Measurements from ENCODE around the gene LRRC4B.
A peak's percentile ranks its signal among the peaks of the same experiment; 100 is the strongest.
"Not testable (repeated sequence)": the region's sequence is repeated elsewhere in the genome, so short reads cannot be mapped to it uniquely, and the experiment has no call there.

Gene LRRC4B

DNA sequence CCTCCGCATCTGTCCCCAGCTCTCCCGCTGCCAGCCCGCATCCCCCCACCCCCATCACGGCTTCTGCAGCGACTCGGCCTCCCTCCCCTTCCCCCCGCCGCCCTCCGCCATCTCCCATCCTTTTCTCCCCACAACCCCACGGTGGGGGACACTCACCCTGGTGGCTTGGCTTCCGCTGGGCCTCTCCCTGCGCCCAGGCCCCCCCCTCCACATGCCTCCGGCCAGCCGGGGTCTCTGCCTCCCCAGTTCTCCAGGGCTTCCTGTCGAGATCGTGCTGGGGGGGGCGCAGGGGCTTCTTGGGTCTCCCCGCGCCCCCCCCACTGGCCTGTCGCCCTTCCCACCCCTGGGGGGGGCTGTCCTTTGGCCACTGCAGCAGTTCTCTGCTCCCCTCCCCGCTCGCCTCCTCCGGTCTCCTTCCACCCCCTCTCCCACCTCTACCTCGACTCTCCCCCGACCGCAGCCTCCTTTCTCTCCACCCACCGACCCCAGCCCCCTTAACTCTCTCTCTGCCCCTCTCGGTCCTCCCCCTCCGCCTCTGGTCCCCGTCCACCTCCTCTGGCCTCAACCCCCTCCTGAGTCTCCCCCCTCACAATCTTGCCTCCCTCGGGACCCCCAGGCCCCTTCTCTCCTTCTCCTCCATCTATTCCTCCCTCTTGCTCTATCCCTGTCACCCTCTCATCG lies 17.1 kb downstream of the LRRC4B start:
- DNase-seq = no peak

DNA sequence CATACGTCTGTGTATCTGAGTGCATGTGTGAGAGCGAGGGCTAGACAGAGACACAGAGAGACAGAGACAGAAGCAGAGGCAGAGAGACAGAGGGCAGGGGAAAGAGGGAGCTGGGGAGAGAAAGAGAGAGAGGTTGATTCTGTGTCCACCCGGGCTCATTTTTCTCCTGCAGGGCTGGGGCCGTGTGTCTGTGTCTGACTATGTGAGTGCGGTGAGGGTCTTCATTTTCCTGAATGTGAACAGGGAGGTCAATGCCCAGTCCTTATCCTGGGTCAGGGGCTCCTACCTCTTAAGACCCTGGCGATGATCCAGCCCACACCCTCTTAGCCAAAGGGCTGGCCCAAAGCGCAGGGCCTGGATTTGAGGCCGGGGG lies 17.7 kb downstream of the LRRC4B start:
- no peak for DNase-seq

GRCh38 chr19:50549927-50550593 lies 18.2 kb downstream of the LRRC4B start:
- DNase-seq = no peak

- no peak for DNase-seq
Observed at GRCh38 chr19:50549059-50549926, 18.9 kb downstream of the LRRC4B start.

GRCh38 chr19:50548191-50549058 lies 19.8 kb downstream of the LRRC4B start:
- no peak for DNase-seq

GRCh38 chr19:50547385-50548190 lies 20.6 kb downstream of the LRRC4B start:
- no peak for DNase-seq

GRCh38 chr19:50546527-50547221 lies 21.6 kb downstream of the LRRC4B start:
- no peak for DNase-seq

DNA sequence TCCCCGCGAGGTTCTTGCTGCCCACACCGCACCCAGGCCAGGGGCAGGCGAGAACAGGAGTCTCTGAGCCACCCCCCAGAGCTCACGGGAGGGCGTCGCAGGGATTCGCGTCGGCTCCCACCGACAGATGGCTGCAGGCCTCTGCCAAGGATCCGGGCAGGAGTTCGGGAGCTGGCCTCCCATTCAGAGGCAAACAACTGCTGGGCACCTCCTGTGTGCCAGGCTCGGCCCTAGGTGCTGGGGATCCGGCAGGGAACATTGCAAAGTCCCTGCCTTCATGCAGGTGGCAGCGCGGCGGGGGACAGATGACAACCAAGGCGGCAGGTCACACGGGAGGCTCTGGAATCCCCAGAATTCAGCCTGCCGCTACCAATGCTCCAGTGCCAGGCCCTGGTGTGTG lies 25.3 kb downstream of the LRRC4B start:
- DNase-seq = no peak

GRCh38 chr19:50537769-50538230 lies 30.4 kb downstream of the LRRC4B start:
- peak; percentile 35 to 70 for DNase-seq

DNA sequence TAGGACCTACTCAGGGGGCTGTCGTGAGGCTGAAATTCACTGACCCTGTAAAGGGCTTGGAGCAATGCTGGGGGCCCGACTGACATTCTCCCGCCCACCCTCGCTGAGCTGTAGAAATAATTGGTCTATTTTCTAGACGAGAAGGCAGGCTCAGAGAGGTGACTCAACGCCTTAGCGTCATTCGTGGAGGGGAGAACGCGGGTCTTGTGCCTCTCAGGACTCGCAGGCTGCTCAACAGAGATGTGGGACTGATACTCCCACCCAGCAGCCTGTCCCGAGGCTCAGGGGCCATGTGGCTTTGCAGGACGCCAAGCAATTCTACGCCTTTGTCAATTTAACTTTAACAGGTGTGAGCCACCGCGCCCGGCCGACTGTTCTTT lies 30.9 kb downstream of the LRRC4B start:
- DNase-seq = no peak

GRCh38 chr19:50536662-50537305 lies 31.5 kb downstream of the LRRC4B start:
- no peak for DNase-seq

DNA sequence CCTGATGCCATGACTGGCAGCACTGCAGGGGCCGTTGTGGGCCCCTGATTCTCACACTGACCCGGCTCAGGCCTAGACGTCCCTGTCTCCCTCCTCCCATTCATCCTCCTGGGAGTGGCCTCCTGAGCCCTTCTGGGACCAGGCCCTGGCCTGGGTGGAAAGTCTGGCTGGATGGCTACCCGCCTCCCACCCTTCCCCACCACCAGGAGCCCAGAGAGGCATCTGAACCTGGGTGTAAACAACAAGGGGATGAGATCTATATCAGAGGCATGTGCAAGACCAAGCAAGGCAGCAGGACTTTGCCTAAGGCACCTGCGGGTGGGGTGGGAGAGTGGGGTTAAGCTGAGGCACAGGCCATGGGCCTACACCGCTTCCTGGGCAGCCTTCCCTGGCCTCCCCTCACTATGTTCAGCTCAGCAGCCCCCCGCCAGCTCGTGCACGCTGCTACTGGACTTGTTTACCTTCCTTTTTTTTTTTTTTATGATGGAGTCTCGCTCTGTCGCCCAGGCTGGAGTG lies 32.5 kb downstream of the LRRC4B start:
- DNase-seq = no peak

- no peak for DNase-seq
Observed at GRCh38 chr19:50534478-50534877, 33.8 kb downstream of the LRRC4B start.

- DNase-seq = no peak
Observed at GRCh38 chr19:50532952-50533351, 35.3 kb downstream of the LRRC4B start.

DNA sequence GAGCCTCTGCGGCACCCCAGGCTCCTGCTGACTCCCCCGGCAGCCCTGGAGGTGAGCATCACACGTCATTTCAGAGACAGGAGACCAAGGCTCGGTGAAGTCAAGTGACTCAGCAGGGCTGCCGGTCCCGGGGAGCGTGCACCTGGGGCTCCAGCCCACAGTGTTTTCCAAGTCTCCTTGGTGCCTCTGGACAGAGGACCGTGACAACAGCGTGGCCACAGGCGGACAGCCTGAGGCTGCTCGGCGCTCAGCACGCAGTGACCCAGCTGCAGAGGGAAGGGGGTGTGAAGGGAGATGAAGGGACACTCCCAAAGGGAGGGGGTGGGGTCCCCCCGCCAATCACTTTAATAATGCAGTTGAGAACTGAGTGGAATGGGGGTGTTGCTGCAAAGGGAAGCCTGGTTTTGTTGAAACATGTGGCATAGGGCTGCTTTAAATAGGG lies 37.0 kb downstream of the LRRC4B start:
- DNase-seq = no peak

DNA sequence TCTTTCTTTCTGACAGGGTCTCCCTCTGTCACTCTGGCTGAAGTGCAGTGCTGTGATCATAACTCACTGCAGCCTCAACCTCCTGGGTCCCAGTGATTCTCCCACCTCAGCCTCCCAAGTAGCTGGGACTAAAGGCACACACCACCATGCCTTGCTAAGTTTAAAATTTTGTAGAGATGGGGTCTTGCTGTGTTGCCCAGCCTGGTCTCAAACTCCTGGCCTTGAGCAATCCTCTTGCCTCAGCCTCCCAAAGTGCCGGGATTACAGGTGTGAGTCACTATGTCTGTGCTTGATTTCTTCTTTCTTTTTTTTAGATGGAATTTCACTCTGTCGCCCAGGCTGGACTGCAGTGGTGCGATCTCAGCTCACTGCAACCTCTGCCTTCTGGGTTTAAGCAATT lies 40.2 kb downstream of the LRRC4B start:
- DNase-seq = not testable (repeated sequence)

DNA sequence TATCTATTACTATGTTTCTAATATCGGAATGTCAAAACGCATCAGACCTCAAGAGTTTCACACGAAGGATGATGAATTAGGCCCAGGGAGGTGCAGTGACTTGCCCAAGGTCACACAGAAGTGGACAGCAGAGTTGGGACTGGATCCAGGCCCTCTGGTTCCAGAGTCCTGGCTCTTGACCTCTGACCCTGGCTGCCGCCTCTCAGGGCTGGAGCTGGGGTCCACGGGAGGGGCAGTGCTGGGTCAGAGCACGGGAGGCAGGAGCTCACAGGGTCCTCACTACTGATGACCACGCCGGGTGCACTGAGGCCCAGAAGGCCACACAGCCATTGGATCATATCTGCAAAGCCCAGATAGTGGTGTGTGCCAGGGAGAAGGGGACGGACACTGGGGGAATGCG lies 45.4 kb downstream of the LRRC4B start:
- no peak for DNase-seq

DNA sequence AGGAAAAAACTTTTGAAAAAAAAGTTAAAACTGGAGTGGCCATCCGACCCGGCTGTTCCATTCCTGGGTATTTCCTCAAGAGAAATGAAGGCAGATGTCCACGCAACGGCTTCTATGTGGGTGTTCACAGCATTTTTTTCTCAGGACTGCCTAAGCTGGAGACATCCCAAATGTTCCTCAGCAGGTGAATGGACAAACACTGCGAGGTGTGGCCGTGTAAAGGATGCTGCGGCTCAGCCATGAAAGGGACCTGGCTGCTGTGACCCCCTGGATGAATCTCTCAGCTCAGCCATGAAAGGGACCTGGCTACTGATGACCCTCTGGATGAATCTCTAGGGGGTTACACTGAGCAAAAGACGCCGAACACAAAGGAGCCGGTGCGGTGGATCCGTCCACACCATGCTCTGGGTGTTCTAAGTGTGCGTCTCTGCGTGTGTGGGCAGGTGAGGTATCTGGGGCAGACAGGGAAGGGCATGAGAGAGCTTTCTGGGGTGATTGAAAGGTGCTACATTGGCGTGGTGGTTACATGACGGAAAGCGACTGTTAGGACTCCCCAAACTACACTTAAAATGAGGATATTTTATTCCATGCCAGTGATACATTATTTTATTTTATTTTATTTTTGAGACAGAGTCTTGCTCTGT lies 47.3 kb downstream of the LRRC4B start:
- DNase-seq = no peak

- no peak for DNase-seq
Observed at GRCh38 chr19:50519006-50519575, 49.1 kb downstream of the LRRC4B start.

Data from NCI-H1930 (cell line).